Measurements from ENCODE around the gene ZSCAN22. TPM values are rescaled to one million over a fixed set of nuclear protein-coding genes. Genes with fewer than 3 reads are reported as not detected.
"Not testable (repeated sequence)": the region's sequence is repeated elsewhere in the genome, so short reads cannot be mapped to it uniquely, and the experiment has no call there.

ZSCAN22 gene
- polyA plus RNA-seq, 4 donors: 3.4 to 3.8 (median 3.5) TPM

- DNase-seq (ENCODE audit: low read depth in 4 of 4, low spot score in 3 of 4): no peak
These were observed 42.0 kb downstream of the ZSCAN22 start for GRCh38 chr19:58368561-58369360.

- no peak for DNase-seq (ENCODE audit: low read depth in 4 of 4, low spot score in 3 of 4)
These were observed 45.7 kb downstream of the ZSCAN22 start for GRCh38 chr19:58372311-58373133.

GRCh38 chr19:58374200-58374599 is 47.4 kb downstream of the ZSCAN22 start:
- DNase-seq (ENCODE audit: low read depth in 4 of 4, low spot score in 3 of 4): no peak

- DNase-seq (ENCODE audit: low read depth in 4 of 4, low spot score in 3 of 4): not testable (repeated sequence)
These were observed 49.9 kb downstream of the ZSCAN22 start for GRCh38 chr19:58376724-58377123.

- no peak for DNase-seq (ENCODE audit: low read depth in 4 of 4, low spot score in 3 of 4)
These were observed 52.5 kb downstream of the ZSCAN22 start for GRCh38 chr19:58379246-58379645.

GRCh38 chr19:58380037-58380661 is 53.4 kb downstream of the ZSCAN22 start:
- DNase-seq (ENCODE audit: low read depth in 4 of 4, low spot score in 3 of 4): no peak

GRCh38 chr19:58380662-58381459 is 54.1 kb downstream of the ZSCAN22 start, which contains the start of gene ZNF837:
TSS of gene ZNF837 (minus strand) at chr19:58381030. CDS start at chr19:58369332, 11,698 bp downstream.
- DNase-seq (ENCODE audit: low read depth in 4 of 4, low spot score in 3 of 4): peak; percentile 98 to 100 (median 99)

GRCh38 chr19:58381460-58382212 is 54.8 kb downstream of the ZSCAN22 start:
- no peak for DNase-seq (ENCODE audit: low read depth in 4 of 4, low spot score in 3 of 4)

- DNase-seq (ENCODE audit: low read depth in 4 of 4, low spot score in 3 of 4): no peak
These were observed 56.3 kb downstream of the ZSCAN22 start for GRCh38 chr19:58382997-58383603.

GRCh38 chr19:58385313-58385890 is 58.6 kb downstream of the ZSCAN22 start:
- no peak for DNase-seq (ENCODE audit: low read depth in 4 of 4, low spot score in 3 of 4)

- no peak for DNase-seq (ENCODE audit: low read depth in 4 of 4, low spot score in 3 of 4)
These were observed 59.2 kb downstream of the ZSCAN22 start for GRCh38 chr19:58385891-58386575.

GRCh38 chr19:58386576-58387337 is 60.0 kb downstream of the ZSCAN22 start, which contains the start of gene RPS5:
TSS of gene RPS5 (plus strand) at chr19:58387269. CDS start at chr19:58388138, 869 bp downstream.
- DNase-seq (ENCODE audit: low read depth in 4 of 4, low spot score in 3 of 4): peak; percentile 95 to 98 (median 98)

- no peak for DNase-seq (ENCODE audit: low read depth in 4 of 4, low spot score in 3 of 4)
These were observed 60.8 kb downstream of the ZSCAN22 start for GRCh38 chr19:58387338-58388174.

- no peak for DNase-seq (ENCODE audit: low read depth in 4 of 4, low spot score in 3 of 4)
These were observed 61.4 kb downstream of the ZSCAN22 start for GRCh38 chr19:58388175-58388526.
